HEK293 (cell line): ENCODE measurements around the gene CHST12.
"Not testable (repeated sequence)": the region's sequence is repeated elsewhere in the genome, so short reads cannot be mapped to it uniquely, and the experiment has no call there.

Experiments
- CTCF ChIA-PET: fragments of 350-600 bp; formaldehyde crosslinking; extraction: SDS; loops from one replicate; lab custom pipeline; 2021; ENCODE audit warnings: antibody characterized with exemption; lab: Yijun Ruan, JAX
- POLR2A ChIA-PET: fragments of 300-600 bp; formaldehyde crosslinking; extraction: SDS; loops from one replicate; lab custom pipeline; 2020; ENCODE audit warnings: antibody characterized with exemption, inconsistent platforms; lab: Yijun Ruan, JAX
- H3K27ac ChIP-seq: fragments of 200-500 bp; sonication (Bioruptor generic); 2 replicates; pipeline ENCODE4 v1.5.1; 2014; ENCODE audit warnings: low read depth, low read length, control low read depth, inconsistent platforms; ENCODE audit errors: extremely low read depth
- H3K36me3 ChIP-seq, 2 experiments: fragments of 200-500 bp in 1 of 2; sonication (Bioruptor generic) in 1 of 2; 1 replicate in 1 of 2; 2 replicates in 1 of 2; pipeline ENCODE4 v1.5.1; 2014 to 2017; ENCODE audit warnings: inconsistent platforms in 2 of 2, low read length in 2 of 2; ENCODE audit not compliant: control insufficient read depth in 2 of 2, insufficient read depth in 1 of 2
- H3K4me1 ChIP-seq: fragments of 200-500 bp; sonication (Bioruptor generic); 2 replicates; pipeline ENCODE4 v1.5.1; 2014; ENCODE audit warnings: mild to moderate bottlenecking, low read length, inconsistent platforms; ENCODE audit not compliant: control insufficient read depth, insufficient read depth
- H3K4me3 ChIP-seq: 2 replicates; pipeline ENCODE4 v1.5.1; 2011; ENCODE audit warnings: low read depth, mild to moderate bottlenecking, control low read depth, low read length, moderate library complexity
- H3K9me3 ChIP-seq: fragments of 200-500 bp; sonication (Bioruptor generic); 2 replicates; pipeline ENCODE4 v1.5.1; 2014; ENCODE audit warnings: low read depth, low read length, inconsistent platforms; ENCODE audit not compliant: control insufficient read depth, insufficient read depth
- GLIS2 ChIP-seq: fragments of 450-650 bp; formaldehyde crosslinking; IDR thresholded peaks from 2 replicates; pipeline ENCODE4 v1.5.1; 2016; ENCODE audit warnings: missing biosample characterization, missing genetic modification characterization
- TRIM28 ChIP-seq: IDR thresholded peaks from 2 replicates; pipeline ENCODE4 v1.6.1; 2011; ENCODE audit warnings: low read length, control low read depth, borderline replicate concordance
- ZBTB20 ChIP-seq: fragments of 450-650 bp; formaldehyde crosslinking; IDR thresholded peaks from 2 replicates; pipeline ENCODE4 v1.5.1; 2016; ENCODE audit warnings: missing biosample characterization, missing genetic modification characterization
- ZBTB8A ChIP-seq: fragments of 450-650 bp; formaldehyde crosslinking; IDR thresholded peaks from 2 replicates; pipeline ENCODE4 v1.5.1; 2016; ENCODE audit warnings: missing biosample characterization, missing genetic modification characterization
- ZFP69B ChIP-seq: fragments of 450-650 bp; formaldehyde crosslinking; IDR thresholded peaks from 2 replicates; pipeline ENCODE4 v1.5.1; 2016; ENCODE audit warnings: missing biosample characterization, missing genetic modification characterization
- ZNF394 ChIP-seq: fragments of 450-650 bp; formaldehyde crosslinking; IDR thresholded peaks from 2 replicates; pipeline ENCODE4 v1.5.1; 2016; ENCODE audit warnings: missing biosample characterization, missing genetic modification characterization, mild to moderate bottlenecking, moderate library complexity, borderline replicate concordance
- ZNF423 ChIP-seq: fragments of 450-650 bp; formaldehyde crosslinking; IDR thresholded peaks from 2 replicates; pipeline ENCODE4 v1.5.1; 2016; ENCODE audit warnings: missing biosample characterization, missing genetic modification characterization
- ZNF473 ChIP-seq: fragments of 450-650 bp; formaldehyde crosslinking; IDR thresholded peaks from 2 replicates; pipeline ENCODE4 v1.5.1; 2017; ENCODE audit warnings: missing biosample characterization, missing genetic modification characterization
- ZNF514 ChIP-seq: fragments of 450-650 bp; formaldehyde crosslinking; IDR thresholded peaks from 2 replicates; pipeline ENCODE4 v1.5.1; 2016; ENCODE audit warnings: missing biosample characterization, missing genetic modification characterization
- ZNF544 ChIP-seq: fragments of 450-650 bp; formaldehyde crosslinking; IDR thresholded peaks from 2 replicates; pipeline ENCODE4 v1.5.0; 2017; ENCODE audit warnings: missing biosample characterization, missing genetic modification characterization
- ZNF585B ChIP-seq: fragments of 450-650 bp; formaldehyde crosslinking; IDR thresholded peaks from 2 replicates; pipeline ENCODE4 v1.5.1; 2016; ENCODE audit warnings: missing biosample characterization, missing genetic modification characterization
- ZNF621 ChIP-seq: fragments of 450-650 bp; formaldehyde crosslinking; IDR thresholded peaks from 2 replicates; pipeline ENCODE4 v1.5.1; 2017; ENCODE audit warnings: missing biosample characterization, missing genetic modification characterization
- ZNF624 ChIP-seq: fragments of 450-650 bp; formaldehyde crosslinking; IDR thresholded peaks from 2 replicates; pipeline ENCODE4 v1.5.1; 2017; ENCODE audit warnings: missing biosample characterization, missing genetic modification characterization
- ZNF654 ChIP-seq: fragments of 450-650 bp; formaldehyde crosslinking; IDR thresholded peaks from 2 replicates; pipeline ENCODE4 v1.5.1; 2016; ENCODE audit warnings: low read depth, missing biosample characterization, missing genetic modification characterization
- ZNF791 ChIP-seq: fragments of 450-650 bp; formaldehyde crosslinking; IDR thresholded peaks from 2 replicates; pipeline ENCODE4 v1.5.1; 2016; ENCODE audit warnings: missing biosample characterization, missing genetic modification characterization
- ZNF843 ChIP-seq: fragments of 450-650 bp; formaldehyde crosslinking; IDR thresholded peaks from 2 replicates; pipeline ENCODE4 v1.5.1; 2016; ENCODE audit warnings: missing biosample characterization, missing genetic modification characterization
- ZSCAN30 ChIP-seq: fragments of 450-650 bp; IDR thresholded peaks from 2 replicates; pipeline ENCODE4 v1.5.1; 2018; ENCODE audit warnings: missing biosample characterization, mild to moderate bottlenecking, missing genetic modification characterization, moderate library complexity
- TF ChIP-seq, protein P1 (sequence below): sonication (generic); formaldehyde crosslinking; IDR thresholded peaks from 2 replicates; pipeline ENCODE4 v1.8.1; 2022; ENCODE audit warnings: mild to moderate bottlenecking, moderate library complexity, missing genetic modification reagents
- TF ChIP-seq, protein P2 (sequence below): fragments of 450-650 bp; formaldehyde crosslinking; IDR thresholded peaks from 2 replicates; pipeline ENCODE4 v1.5.1; 2016; ENCODE audit warnings: missing biosample characterization, missing genetic modification characterization
- TF ChIP-seq, protein P3 (sequence below): fragments of 450-650 bp; formaldehyde crosslinking; IDR thresholded peaks from 2 replicates; pipeline ENCODE4 v1.5.0; 2017; ENCODE audit warnings: missing biosample characterization, missing genetic modification characterization, borderline replicate concordance
- TF ChIP-seq, protein P4 (sequence below): fragments of 450-650 bp; IDR thresholded peaks from 2 replicates; pipeline ENCODE4 v1.5.1; 2018; ENCODE audit warnings: missing biosample characterization, mild to moderate bottlenecking, missing genetic modification characterization
- TF ChIP-seq, protein P5 (sequence below): fragments of 450-650 bp; formaldehyde crosslinking; IDR thresholded peaks from 2 replicates; pipeline ENCODE4 v1.5.1; 2017; ENCODE audit warnings: missing biosample characterization, missing genetic modification characterization

The CHST12 gene

DNA sequence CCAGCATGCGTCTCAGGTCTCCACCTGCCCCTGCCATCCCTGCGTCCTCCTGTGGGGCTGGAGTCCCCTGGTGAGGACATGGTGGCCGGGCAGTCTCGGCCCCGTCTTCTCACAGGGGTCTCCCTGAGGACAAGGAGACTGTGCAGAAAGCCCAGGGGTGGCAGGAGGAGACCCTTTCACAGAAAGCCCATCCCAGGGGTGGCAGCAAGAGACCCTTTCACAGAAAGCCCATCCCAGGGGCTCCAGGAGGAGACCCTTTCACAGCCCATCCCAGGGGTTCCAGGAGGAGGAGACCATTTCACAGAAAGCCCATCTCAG lies 14.8 kb upstream of the CHST12 start:
- CTCF ChIA-PET: no interaction called here
- no peaks in the 10 kb centered on the region for H3K9me3 ChIP-seq
- H3K36me3 ChIP-seq: no peaks in the 10 kb centered on the region
- H3K4me3 ChIP-seq: no peak overlapping the region
- POLR2A ChIA-PET: no interaction called here
- H3K27ac ChIP-seq: no peak overlapping the region
- no peak for TF ChIP-seq ZNF791 (tag by site-specific recombination)
- TF ChIP-seq ZNF394 (tag by site-specific recombination): no peak
- no peak for TF ChIP-seq ZNF654 (tag by site-specific recombination)
- no peak for TF ChIP-seq ZNF423
- TF ChIP-seq ZBTB8A: no peak
- no peak for TF ChIP-seq ZSCAN30 (tag by site-specific recombination)
- TF ChIP-seq ZNF585B (tag by site-specific recombination): no peak
- TF ChIP-seq, all 188 proteins: peak for 0
- H3K4me1 ChIP-seq: no peaks in the 10 kb centered on the region

DNA sequence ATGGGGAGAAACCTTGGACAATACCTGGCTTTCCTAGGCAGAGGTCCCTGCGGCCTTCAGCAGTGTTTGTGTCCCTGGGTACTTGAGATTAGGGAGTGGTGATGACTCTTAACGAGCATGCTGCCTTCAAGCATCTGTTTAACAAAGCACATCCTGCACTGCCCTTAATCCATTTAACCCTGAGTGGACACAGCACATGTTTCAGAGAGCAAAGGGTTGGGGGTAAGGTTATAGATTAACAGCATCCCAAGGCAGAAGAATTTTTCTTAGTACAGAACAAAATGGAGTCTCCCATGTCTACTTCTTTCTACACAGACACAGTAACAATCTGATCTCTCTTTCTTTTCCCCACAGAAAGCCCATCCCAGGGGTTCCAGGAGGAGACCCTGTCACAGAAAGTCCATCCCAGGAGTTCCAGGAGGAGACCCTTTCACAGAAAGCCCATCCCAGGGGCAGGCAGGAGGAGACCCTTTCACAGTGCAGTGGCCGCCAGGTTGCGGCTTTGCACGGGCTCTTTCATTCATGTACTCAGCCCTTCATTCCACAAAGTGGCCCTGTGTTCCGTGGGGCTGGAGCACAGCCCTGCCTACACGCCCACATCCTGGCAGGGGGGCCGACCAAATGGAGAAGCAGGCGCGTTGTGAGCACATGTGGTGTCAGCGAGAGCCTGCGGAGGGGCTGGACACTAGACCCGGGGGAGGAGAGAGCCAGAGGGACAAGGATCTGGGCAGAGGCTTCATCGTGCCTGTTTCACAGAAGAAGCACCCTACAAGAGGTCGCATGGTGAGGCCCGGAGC lies 13.2 kb upstream of the CHST12 start:
- POLR2A ChIA-PET, H3K36me3 ChIP-seq, H3K4me1 ChIP-seq, H3K27ac ChIP-seq, CTCF ChIA-PET, H3K4me3 ChIP-seq, H3K9me3 ChIP-seq: not testable (repeated sequence)

DNA sequence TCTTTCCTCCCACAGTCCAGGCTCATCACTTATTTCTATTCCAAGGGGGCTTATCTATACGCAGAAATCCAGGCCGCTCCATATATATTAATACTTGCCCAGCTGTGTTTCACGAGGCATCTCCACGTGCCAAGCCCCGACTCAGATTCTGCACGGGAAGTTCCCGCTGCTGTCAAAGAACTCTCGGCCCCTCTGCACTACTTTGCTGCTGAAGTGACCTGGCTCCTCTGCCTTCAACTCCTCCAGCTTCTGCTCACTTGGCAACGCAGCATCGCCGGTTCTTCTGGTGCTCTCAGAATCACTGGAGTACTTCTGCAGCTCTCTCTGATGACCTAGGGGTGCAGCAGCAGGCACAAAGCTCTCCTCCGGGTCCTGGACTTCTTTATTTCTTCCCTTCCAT lies 9.7 kb upstream of the CHST12 start:
- no peaks in the 10 kb centered on the region for H3K4me1 ChIP-seq
- no peak overlapping the region for H3K4me3 ChIP-seq
- ChIA-PET CTCF (interaction anchor here (0.9 kb wide), 1 partner anchor 29 kb away, joined by 3 read pairs; no protein-coding TSS in a partner anchor), POLR2A (no interaction called here)
- H3K36me3 ChIP-seq: no peaks in the 10 kb centered on the region
- H3K9me3 ChIP-seq: no peaks in the 10 kb centered on the region
- H3K27ac ChIP-seq: no peak overlapping the region
- TF ChIP-seq, protein P1, sequence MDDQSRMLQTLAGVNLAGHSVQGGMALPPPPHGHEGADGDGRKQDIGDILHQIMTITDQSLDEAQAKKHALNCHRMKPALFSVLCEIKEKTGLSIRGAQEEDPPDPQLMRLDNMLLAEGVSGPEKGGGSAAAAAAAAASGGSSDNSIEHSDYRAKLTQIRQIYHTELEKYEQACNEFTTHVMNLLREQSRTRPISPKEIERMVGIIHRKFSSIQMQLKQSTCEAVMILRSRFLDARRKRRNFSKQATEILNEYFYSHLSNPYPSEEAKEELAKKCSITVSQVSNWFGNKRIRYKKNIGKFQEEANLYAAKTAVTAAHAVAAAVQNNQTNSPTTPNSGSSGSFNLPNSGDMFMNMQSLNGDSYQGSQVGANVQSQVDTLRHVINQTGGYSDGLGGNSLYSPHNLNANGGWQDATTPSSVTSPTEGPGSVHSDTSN (CRISPR knock-in tag): no peak
- TF ChIP-seq ZNF843 (no peak), ZBTB20 (tag by site-specific recombination) (no peak), ZNF544 (tag by site-specific recombination) (no peak), ZNF514 (tag by site-specific recombination) (no peak), TRIM28 (no peak), ZNF624 (no peak), ZNF473 (no peak), ZNF621 (tag by site-specific recombination) (no peak), ZFP69B (no peak), GLIS2 (no peak)
- TF ChIP-seq, protein P2, sequence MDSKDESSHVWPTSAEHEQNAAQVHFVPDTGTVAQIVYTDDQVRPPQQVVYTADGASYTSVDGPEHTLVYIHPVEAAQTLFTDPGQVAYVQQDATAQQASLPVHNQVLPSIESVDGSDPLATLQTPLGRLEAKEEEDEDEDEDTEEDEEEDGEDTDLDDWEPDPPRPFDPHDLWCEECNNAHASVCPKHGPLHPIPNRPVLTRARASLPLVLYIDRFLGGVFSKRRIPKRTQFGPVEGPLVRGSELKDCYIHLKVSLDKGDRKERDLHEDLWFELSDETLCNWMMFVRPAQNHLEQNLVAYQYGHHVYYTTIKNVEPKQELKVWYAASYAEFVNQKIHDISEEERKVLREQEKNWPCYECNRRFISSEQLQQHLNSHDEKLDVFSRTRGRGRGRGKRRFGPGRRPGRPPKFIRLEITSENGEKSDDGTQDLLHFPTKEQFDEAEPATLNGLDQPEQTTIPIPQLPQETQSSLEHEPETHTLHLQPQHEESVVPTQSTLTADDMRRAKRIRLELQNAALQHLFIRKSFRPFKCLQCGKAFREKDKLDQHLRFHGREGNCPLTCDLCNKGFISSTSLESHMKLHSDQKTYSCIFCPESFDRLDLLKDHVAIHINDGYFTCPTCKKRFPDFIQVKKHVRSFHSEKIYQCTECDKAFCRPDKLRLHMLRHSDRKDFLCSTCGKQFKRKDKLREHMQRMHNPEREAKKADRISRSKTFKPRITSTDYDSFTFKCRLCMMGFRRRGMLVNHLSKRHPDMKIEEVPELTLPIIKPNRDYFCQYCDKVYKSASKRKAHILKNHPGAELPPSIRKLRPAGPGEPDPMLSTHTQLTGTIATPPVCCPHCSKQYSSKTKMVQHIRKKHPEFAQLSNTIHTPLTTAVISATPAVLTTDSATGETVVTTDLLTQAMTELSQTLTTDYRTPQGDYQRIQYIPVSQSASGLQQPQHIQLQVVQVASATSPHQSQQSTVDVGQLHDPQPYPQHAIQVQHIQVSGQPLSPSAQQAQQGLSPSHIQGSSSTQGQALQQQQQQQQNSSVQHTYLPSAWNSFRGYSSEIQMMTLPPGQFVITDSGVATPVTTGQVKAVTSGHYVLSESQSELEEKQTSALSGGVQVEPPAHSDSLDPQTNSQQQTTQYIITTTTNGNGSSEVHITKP: no peak
- TF ChIP-seq, protein P3, sequence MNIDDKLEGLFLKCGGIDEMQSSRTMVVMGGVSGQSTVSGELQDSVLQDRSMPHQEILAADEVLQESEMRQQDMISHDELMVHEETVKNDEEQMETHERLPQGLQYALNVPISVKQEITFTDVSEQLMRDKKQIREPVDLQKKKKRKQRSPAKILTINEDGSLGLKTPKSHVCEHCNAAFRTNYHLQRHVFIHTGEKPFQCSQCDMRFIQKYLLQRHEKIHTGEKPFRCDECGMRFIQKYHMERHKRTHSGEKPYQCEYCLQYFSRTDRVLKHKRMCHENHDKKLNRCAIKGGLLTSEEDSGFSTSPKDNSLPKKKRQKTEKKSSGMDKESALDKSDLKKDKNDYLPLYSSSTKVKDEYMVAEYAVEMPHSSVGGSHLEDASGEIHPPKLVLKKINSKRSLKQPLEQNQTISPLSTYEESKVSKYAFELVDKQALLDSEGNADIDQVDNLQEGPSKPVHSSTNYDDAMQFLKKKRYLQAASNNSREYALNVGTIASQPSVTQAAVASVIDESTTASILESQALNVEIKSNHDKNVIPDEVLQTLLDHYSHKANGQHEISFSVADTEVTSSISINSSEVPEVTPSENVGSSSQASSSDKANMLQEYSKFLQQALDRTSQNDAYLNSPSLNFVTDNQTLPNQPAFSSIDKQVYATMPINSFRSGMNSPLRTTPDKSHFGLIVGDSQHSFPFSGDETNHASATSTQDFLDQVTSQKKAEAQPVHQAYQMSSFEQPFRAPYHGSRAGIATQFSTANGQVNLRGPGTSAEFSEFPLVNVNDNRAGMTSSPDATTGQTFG: no peak
- TF ChIP-seq, protein P4, sequence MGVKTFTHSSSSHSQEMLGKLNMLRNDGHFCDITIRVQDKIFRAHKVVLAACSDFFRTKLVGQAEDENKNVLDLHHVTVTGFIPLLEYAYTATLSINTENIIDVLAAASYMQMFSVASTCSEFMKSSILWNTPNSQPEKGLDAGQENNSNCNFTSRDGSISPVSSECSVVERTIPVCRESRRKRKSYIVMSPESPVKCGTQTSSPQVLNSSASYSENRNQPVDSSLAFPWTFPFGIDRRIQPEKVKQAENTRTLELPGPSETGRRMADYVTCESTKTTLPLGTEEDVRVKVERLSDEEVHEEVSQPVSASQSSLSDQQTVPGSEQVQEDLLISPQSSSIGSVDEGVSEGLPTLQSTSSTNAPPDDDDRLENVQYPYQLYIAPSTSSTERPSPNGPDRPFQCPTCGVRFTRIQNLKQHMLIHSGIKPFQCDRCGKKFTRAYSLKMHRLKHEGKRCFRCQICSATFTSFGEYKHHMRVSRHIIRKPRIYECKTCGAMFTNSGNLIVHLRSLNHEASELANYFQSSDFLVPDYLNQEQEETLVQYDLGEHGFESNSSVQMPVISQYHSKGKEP (tag by site-specific recombination): no peak
- TF ChIP-seq, protein P5, sequence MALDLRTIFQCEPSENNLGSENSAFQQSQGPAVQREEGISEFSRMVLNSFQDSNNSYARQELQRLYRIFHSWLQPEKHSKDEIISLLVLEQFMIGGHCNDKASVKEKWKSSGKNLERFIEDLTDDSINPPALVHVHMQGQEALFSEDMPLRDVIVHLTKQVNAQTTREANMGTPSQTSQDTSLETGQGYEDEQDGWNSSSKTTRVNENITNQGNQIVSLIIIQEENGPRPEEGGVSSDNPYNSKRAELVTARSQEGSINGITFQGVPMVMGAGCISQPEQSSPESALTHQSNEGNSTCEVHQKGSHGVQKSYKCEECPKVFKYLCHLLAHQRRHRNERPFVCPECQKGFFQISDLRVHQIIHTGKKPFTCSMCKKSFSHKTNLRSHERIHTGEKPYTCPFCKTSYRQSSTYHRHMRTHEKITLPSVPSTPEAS (tag by site-specific recombination): no peak
